ENCODE data around the gene CELSR1. TPM values are rescaled to one million over a fixed set of nuclear protein-coding genes. Genes with fewer than 3 reads are reported as not detected.

CELSR1 gene
- total RNA-seq, 1 donor from 2014 or later = 16.0 TPM

DNA sequence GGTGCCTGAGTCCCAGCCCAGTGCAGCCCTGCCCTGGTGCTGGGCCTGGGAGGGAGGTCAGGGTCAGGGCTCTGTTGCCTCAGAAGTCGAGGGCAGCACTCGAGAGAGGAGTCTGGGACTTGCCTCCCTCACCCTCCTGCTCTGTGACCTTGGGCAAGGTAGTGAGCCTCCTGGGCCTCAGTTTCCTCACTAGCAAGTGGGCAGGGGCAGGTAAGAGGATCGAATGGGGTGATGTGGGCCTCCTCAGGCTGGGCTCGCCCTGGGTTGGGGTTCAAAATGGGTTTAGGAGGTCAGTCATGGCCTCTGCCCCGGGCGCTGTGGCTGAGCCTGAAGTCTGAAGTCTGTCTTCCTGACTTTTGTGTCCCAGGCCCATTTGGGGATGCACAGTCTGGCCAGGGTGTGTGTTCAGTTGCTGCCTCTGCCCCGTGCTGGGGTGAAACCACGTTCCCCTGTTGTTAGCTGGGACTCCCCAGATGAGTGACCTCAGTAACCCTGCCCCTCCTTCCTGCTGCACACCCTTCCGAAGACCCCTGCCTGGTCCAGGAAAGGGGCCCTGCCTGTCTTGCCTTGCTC, 40.9 kb upstream of the CELSR1 start:
- Mint-ChIP-seq H3K27ac (ENCODE audit: unreplicated experiment) (peak overlapping the region; percentile 46), H3K4me3 (ENCODE audit: unreplicated experiment) (peak overlapping the region; percentile 84), H3K36me3 (ENCODE audit: unreplicated experiment) (no peaks in the 10 kb centered on the region), H3K4me1 (ENCODE audit: unreplicated experiment) (peaks cover 49% of the 10 kb centered on the region), H3K27me3 (ENCODE audit: unreplicated experiment) (no peaks in the 10 kb centered on the region), H3K9me3 (ENCODE audit: unreplicated experiment) (no peaks in the 10 kb centered on the region)
- TF ChIP-seq, protein P1, sequence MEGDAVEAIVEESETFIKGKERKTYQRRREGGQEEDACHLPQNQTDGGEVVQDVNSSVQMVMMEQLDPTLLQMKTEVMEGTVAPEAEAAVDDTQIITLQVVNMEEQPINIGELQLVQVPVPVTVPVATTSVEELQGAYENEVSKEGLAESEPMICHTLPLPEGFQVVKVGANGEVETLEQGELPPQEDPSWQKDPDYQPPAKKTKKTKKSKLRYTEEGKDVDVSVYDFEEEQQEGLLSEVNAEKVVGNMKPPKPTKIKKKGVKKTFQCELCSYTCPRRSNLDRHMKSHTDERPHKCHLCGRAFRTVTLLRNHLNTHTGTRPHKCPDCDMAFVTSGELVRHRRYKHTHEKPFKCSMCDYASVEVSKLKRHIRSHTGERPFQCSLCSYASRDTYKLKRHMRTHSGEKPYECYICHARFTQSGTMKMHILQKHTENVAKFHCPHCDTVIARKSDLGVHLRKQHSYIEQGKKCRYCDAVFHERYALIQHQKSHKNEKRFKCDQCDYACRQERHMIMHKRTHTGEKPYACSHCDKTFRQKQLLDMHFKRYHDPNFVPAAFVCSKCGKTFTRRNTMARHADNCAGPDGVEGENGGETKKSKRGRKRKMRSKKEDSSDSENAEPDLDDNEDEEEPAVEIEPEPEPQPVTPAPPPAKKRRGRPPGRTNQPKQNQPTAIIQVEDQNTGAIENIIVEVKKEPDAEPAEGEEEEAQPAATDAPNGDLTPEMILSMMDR (IDR thresholded peaks at IDR 0.05) = no peak
- no peak for DNase-seq (ENCODE audit: extremely low spot score, unreplicated experiment)

DNA sequence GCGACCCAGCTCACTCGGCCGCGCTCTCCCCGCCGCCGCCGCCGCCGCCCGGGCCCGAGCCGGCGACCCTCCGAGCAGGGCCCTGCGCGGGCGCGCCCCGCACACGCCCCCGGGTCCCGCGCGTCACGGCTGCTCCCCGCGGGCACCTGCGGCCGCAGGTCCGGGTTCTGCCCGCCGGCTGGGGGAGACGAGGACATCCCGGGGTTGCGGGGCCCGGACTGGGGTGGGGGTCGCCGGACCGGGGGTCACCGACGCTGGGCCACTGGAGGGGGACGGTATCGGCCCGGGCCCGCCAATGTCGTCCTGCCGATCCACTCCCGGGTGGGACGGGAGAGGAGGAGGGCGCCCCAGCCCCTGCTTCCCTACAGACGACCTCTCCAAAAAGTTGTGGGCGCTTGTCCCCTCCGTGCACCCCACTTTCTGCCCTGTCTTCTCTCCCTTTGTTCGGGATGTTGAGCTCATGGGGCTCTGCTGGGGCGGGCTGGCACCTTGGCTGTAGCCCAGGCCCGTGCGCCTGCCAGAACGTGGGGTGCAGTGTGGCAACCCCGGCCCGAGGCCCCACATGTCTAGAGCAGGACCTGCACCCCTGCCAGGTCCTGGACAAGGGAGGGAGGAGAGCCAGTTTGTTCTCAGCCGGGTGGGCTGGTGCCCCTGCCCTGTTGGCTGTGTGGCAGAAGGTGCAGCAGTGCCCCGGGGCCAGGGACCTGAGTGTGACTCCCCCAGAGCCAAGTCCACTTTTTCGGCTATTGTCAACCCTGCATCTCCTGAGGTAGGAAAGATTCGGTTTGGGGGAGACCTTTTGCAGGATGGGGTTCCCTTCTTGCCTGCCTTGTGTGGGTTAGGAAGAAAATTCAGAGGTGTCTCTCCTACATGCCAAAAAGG, 40.2 kb upstream of the CELSR1 start:
- Mint-ChIP-seq H3K9me3 (ENCODE audit: unreplicated experiment) (no peaks in the 10 kb centered on the region), H3K27ac (ENCODE audit: unreplicated experiment) (peak overlapping the region; percentile 73), H3K4me1 (ENCODE audit: unreplicated experiment) (peaks cover 49% of the 10 kb centered on the region), H3K4me3 (ENCODE audit: unreplicated experiment) (peak overlapping the region; percentile 84), H3K27me3 (ENCODE audit: unreplicated experiment) (no peaks in the 10 kb centered on the region), H3K36me3 (ENCODE audit: unreplicated experiment) (no peaks in the 10 kb centered on the region)
- no peak for DNase-seq (ENCODE audit: extremely low spot score, unreplicated experiment)
- TF ChIP-seq, protein P1 (IDR thresholded peaks at IDR 0.05) = no peak

DNA sequence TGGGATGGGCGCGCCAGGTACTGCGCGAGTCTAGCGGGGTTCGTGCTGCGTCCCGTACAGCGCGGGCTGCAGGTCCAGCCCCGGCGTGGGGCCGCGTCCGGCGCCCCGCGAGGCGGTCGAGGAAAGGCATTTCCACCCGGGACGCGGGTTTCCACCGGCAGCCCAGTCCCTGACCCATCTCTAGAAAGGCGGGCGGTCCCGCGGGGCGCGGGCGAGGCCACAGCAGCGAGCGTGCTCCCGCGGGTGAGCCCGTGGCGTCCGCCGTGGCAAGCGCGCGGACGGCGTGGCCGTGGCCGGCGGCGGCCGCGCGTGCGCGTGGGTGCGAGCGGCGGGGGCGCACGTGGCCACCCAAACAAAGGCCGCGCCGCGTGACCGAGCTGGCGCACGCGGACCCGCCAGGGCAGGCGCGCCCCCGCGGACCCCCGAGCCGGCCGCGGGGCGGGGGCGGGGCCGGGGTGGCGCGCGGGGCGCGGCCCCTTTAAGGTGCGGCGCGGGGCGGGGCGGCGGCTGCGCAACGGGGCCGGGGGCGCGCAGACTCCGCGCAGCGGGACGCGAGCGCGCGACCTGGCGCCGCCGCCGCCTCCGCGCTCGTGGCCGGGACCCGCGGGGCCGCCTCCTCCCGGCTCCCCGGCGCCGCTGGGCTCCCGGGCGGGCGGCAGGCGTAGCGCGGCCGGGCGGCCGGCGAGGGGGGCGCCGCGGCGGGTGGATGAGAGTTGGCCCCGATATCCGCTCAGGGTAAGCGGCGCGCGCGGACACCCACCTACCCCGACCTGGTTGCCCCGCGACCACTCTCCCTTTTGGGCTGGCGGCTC, 39.3 kb upstream of the CELSR1 start:
- no peak for DNase-seq (ENCODE audit: extremely low spot score, unreplicated experiment)
- H3K9me3 Mint-ChIP-seq (ENCODE audit: unreplicated experiment) = peaks cover 5% of the 10 kb centered on the region
- H3K27ac Mint-ChIP-seq (ENCODE audit: unreplicated experiment) = no peak overlapping the region
- H3K36me3 Mint-ChIP-seq (ENCODE audit: unreplicated experiment) = no peaks in the 10 kb centered on the region
- H3K27me3 Mint-ChIP-seq (ENCODE audit: unreplicated experiment) = no peaks in the 10 kb centered on the region
- peak overlapping the region; percentile 73 for H3K4me3 Mint-ChIP-seq (ENCODE audit: unreplicated experiment)
- peaks cover 49% of the 10 kb centered on the region for H3K4me1 Mint-ChIP-seq (ENCODE audit: unreplicated experiment)
- TF ChIP-seq, protein P1 (IDR thresholded peaks at IDR 0.05) = no peak

DNA sequence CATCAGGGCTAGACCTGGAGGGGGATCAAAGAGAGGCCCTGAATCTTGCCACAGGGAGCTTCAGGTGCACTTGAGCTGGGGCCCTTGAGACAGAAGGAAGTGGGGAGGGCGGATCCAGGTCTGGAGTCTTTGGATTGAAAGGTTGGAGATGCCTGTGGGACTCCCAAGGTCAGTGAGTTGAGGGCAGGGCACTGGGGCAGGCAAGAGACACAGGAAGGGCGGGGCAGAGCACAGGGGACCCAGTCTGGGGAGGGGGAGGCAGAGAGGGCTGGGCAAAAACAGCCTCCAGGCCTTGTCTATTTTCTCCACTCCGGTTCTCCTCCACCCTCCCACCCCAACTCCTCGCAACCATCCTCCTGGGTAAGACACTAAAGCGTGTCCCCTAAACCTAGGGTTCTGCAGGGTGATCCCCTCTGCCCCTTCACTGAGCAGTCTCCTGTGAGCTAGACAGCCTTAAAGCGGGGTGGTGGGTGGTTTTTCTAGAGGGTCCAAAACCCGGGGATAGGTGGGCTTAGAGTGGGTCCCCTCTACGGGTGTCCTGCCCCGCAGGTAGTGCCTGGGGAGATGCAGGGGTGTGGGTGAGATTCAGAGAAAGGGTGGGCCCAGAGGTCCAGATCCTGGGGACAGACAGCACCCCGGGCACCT, 38.6 kb upstream of the CELSR1 start:
- DNase-seq (ENCODE audit: extremely low spot score, unreplicated experiment) = no peak
- Mint-ChIP-seq H3K27ac (ENCODE audit: unreplicated experiment) (peak overlapping the region; percentile 59), H3K4me1 (ENCODE audit: unreplicated experiment) (peaks cover 43% of the 10 kb centered on the region), H3K9me3 (ENCODE audit: unreplicated experiment) (peaks cover 12% of the 10 kb centered on the region), H3K27me3 (ENCODE audit: unreplicated experiment) (no peaks in the 10 kb centered on the region), H3K36me3 (ENCODE audit: unreplicated experiment) (no peaks in the 10 kb centered on the region), H3K4me3 (ENCODE audit: unreplicated experiment) (peak overlapping the region; percentile 73)
- TF ChIP-seq, protein P1 (IDR thresholded peaks at IDR 0.05) = no peak
